Measurements from ENCODE around the gene SP110.
"Not testable (repeated sequence)": the region's sequence is repeated elsewhere in the genome, so short reads cannot be mapped to it uniquely, and the experiment has no call there.

The SP110 gene

DNA sequence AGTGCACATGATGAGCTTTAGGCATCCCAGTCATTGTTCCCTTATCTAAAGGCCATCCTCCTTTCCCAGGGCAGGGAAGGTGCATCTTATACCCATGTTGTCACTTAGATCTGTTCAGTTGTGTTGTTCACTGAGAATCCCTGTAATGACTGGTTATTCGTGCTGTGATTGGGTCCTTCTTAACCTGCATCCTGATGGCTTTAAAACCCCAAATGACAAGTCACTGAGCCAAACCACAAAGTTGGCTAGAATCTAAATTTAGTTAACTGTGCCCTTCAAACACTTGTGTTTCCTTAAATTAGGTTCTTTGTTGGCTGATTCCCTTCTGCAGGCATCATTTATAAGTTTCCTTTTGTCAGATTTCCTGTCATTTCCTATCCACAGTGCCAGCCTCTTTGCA, 92.6 kb downstream of the SP110 start:
- no peak for DNase-seq (ENCODE audit: low read depth in 2 of 2)

DNA sequence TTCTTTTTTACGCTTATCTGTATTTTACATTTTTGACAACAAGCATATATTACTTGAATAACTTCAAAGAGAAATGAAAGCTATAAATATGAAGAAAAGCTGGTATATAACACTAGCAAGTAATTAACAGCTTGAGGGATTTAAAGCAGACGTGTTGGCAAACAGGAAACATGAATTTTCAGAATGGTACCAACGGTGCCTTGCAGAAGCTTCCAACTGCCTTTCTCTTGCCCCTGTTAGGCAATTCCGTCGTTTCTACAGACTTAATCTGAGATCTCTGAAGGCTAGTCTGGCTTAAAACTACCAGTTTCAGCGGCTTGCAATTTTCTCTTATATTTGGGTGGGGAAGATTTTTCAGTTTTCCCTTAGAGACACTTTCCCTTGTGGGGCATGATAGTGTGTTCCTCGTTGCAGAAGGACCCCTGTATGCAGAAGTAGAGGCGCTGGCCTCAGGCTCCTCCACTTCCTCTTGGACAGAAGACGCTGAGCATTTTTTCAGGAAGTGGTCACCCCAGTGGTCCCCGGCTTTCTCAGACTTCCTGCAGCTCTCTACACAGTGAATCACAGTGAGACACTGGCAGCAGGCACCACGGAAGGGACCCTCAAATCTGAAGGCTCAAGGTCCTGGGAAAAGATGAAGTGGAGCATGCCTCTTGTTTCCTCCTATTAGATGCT, 94.9 kb downstream of the SP110 start:
- no peak for DNase-seq (ENCODE audit: low read depth in 2 of 2)

DNA sequence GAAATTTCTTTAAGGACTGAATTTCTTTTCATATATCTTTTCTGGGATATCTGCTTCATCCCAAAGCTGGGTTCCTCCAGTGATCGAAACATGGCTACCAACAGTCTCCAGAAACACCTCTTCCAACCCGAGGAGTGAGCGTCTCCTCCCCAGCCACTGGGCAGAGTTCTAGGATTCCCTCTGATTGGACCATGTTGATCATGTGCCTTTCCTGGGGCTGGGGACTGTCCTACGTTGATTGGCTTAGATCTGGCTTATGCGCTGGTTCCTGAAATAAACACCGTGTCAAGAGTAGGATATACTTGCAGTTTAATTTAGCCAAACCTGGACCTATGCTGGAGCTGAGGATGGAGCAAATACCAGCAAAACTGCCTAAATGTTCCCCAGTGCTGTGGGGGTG, 95.5 kb downstream of the SP110 start:
- DNase-seq (ENCODE audit: low read depth in 2 of 2) = no peak

DNA sequence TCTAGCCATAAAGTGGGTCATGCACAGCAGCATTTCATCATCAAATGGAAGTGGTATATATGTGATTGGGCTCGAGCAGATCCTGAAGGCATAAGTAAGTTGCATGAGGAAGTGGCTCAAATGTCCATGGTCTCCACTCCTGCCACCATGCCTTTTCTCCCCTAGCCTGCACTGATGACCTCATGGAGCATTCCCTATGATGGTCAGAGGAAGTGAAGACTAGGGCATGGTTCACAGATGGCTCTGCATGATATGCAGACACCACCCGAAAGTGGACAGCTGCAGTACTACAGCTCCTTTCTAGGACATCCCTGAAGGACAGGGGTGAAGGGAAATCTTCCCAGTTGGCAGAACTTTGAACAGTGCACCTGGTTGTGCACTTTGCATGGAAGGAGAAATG, 99.4 kb downstream of the SP110 start:
- not testable (repeated sequence) for DNase-seq (ENCODE audit: low read depth in 2 of 2)

DNA sequence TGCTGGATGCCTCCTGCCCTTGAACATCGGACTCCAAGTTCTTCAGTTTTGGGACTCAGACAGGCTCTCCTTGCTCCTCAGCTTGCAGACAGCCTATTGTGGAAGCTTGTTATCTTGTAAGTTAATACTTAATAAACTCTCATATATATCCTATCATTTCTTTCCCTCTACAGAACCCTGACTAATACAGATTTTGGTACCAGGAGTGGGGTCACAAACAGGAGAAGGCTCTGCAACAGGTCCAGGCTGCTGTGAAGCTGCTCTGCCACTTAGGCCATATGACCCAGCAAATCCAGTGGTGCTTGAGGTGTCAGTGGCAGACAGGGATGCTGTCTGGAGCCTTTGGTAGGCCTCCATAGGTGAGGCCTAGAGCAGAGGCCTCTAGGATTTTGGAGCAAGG, 100.0 kb downstream of the SP110 start:
- not testable (repeated sequence) for DNase-seq (ENCODE audit: low read depth in 2 of 2)

All from stimulated activated CD4-positive, alpha-beta T cell treated with anti-CD3 and anti-CD28 coated beads, Interleukin-12 subunit alpha, Interleukin-12 subunit beta, amount 100 ng/mL, for 24 hours (primary cell).